ENCODE results near the gene TRPV5. TPM values are rescaled to one million over a fixed set of nuclear protein-coding genes. Genes with fewer than 3 reads are reported as not detected.

TRPV5 gene
- total RNA-seq, 2 experiments from 2014 or later, result 0.06 TPM; not detected in 1

GRCh38 chr7:142868986-142869415 is 64.5 kb downstream of the TRPV5 start:
- TF ChIP-seq CTCF (conservative IDR thresholded peaks at IDR 0.05; ENCODE audit: low read length), result no peak
- TF ChIP-seq EZH2phosphoT487 (IDR thresholded peaks at IDR 0.05; ENCODE audit: borderline replicate concordance, low read depth, low read length), result no peak
- ChIA-PET POLR2A (interaction anchor here (0.6 kb wide), 1 partner anchor 350 kb away, joined by 3 read pairs; no protein-coding TSS in a partner anchor), CTCF (ENCODE audit: unreplicated experiment) (interaction anchor here (0.6 kb wide), 1 partner anchor 519 kb away, joined by 3 read pairs; no protein-coding TSS in a partner anchor)
- Histone ChIP-seq H3K36me3 (ENCODE audit: insufficient read depth, low read length) (no peaks in the 10 kb centered on the region), H3K4me2 (ENCODE audit: low read length) (no peak overlapping the region), H3K79me2 (ENCODE audit: insufficient read depth, low read depth, low read length) (no peaks in the 10 kb centered on the region), H3K9me2 (ENCODE audit: insufficient read depth, low read length) (no peaks in the 10 kb centered on the region), H3K4me1 (ENCODE audit: insufficient read depth, low read length, poor library complexity, severe bottlenecking) (no peaks in the 10 kb centered on the region), H3K9me3 (ENCODE audit: low read length) (no peaks in the 10 kb centered on the region), H2AFZ (ENCODE audit: low read length) (no peak overlapping the region), H3K27ac (ENCODE audit: low read depth, low read length, poor library complexity, severe bottlenecking) (no peak overlapping the region), H4K20me1 (ENCODE audit: insufficient read depth, low read length) (no peaks in the 10 kb centered on the region), H3K4me3 (ENCODE audit: low read depth, low read length, poor library complexity, severe bottlenecking) (no peak overlapping the region)
- BruUV-seq (replicated peaks), result no TSS peak
- no peak for DNase-seq (ENCODE audit: low spot score)
- intact Hi-C loops (cut with micrococcal nuclease; ENCODE audit: unreplicated experiment), result no loop called here

GRCh38 chr7:142868188-142868985 is 65.2 kb downstream of the TRPV5 start:
- Histone ChIP-seq H2AFZ (ENCODE audit: low read length) (no peak overlapping the region), H4K20me1 (ENCODE audit: insufficient read depth, low read length) (no peaks in the 10 kb centered on the region), H3K9me2 (ENCODE audit: insufficient read depth, low read length) (no peaks in the 10 kb centered on the region), H3K27ac (ENCODE audit: low read depth, low read length, poor library complexity, severe bottlenecking) (no peak overlapping the region), H3K4me2 (ENCODE audit: low read length) (no peak overlapping the region), H3K36me3 (ENCODE audit: insufficient read depth, low read length) (no peaks in the 10 kb centered on the region), H3K4me1 (ENCODE audit: insufficient read depth, low read length, poor library complexity, severe bottlenecking) (no peaks in the 10 kb centered on the region), H3K79me2 (ENCODE audit: insufficient read depth, low read depth, low read length) (no peaks in the 10 kb centered on the region), H3K9me3 (ENCODE audit: low read length) (no peaks in the 10 kb centered on the region), H3K4me3 (ENCODE audit: low read depth, low read length, poor library complexity, severe bottlenecking) (no peak overlapping the region)
- ChIA-PET CTCF (ENCODE audit: unreplicated experiment) (interaction anchor here (0.6 kb wide), 1 partner anchor 519 kb away, joined by 3 read pairs; no protein-coding TSS in a partner anchor), POLR2A (interaction anchor here (0.6 kb wide), 1 partner anchor 351 kb away, joined by 3 read pairs; no protein-coding TSS in a partner anchor)
- DNase-seq (ENCODE audit: low spot score), result no peak
- intact Hi-C loops (cut with micrococcal nuclease; ENCODE audit: unreplicated experiment), result no loop called here
- no TSS peak for BruUV-seq (replicated peaks)
- no peak for TF ChIP-seq CTCF (conservative IDR thresholded peaks at IDR 0.05; ENCODE audit: low read length)
- TF ChIP-seq EZH2phosphoT487 (IDR thresholded peaks at IDR 0.05; ENCODE audit: borderline replicate concordance, low read depth, low read length), result no peak

Measured in OCI-LY7 (cell line).